HUES64 (cell line): ENCODE results near the gene MYH13.

Experiments
- H3K27ac ChIP-seq: 2 replicates; pipeline ENCODE4 v1.7.0; 2013; ENCODE audit warnings: low read depth, low read length, inconsistent platforms
- H3K27me3 ChIP-seq: 2 replicates; pipeline ENCODE4 v1.6.1; 2013; ENCODE audit warnings: mild to moderate bottlenecking, low read length; ENCODE audit not compliant: insufficient read depth
- H3K36me3 ChIP-seq: 2 replicates; pipeline ENCODE4 v1.6.1; 2013; ENCODE audit warnings: mild to moderate bottlenecking, low read length; ENCODE audit not compliant: insufficient read depth
- H3K4me1 ChIP-seq: 2 replicates; pipeline ENCODE4 v1.6.1; 2013; ENCODE audit warnings: mild to moderate bottlenecking, low read length, moderate library complexity; ENCODE audit not compliant: insufficient read depth
- H3K4me3 ChIP-seq: 2 replicates; pipeline ENCODE4 v1.5.1; 2013; ENCODE audit warnings: mild to moderate bottlenecking, low read length, moderate library complexity
- H3K9ac ChIP-seq: 2 replicates; pipeline ENCODE4 v1.6.1; 2013; ENCODE audit warnings: mild to moderate bottlenecking, low read depth, low read length
- H3K9me3 ChIP-seq: 2 replicates; pipeline ENCODE4 v1.6.1; 2013; ENCODE audit warnings: low read depth, low read length; ENCODE audit not compliant: insufficient read depth
- WGBS: fragments of 150-250, 120-280 bp; methylation state at CpG from one replicate; pipeline ENCODE4 v1.1.7; 2013; ENCODE audit warnings: missing lambda C conversion rate; 5-methylcytosine and 5-hydroxymethylcytosine counted together

MYH13 gene

DNA sequence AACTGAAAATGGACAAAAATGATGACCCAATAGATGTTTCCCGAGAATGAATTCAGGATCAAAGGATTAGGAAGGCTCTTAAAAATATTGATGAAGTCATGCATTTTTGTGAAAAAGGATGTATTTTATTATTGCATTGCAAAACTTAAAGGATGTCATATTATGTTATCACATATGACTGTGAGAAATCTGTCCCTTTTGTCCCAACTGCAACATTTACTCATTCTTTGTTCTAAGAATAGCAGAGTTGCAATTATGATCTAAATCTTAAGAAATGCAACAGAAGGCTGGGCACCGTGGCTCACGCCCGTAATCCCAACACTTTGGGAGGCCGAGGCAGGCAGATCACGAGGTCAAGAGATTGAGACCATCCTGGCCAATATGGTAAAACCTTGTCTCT, 13.1 kb upstream of the MYH13 start:
- no peaks in the 10 kb centered on the region; the same call in 1 of the 2 replicates for H3K4me1 ChIP-seq
- no peak overlapping the region for H3K27ac ChIP-seq
- H3K9ac ChIP-seq = no peak overlapping the region
- H3K4me3 ChIP-seq = no peak overlapping the region
- 89% methylated on average over 6 of the region's 6 CpGs for WGBS
- no peaks in the 10 kb centered on the region for H3K36me3 ChIP-seq
- no peaks in the 10 kb centered on the region for H3K27me3 ChIP-seq
- peaks cover 2% of the 10 kb centered on the region; the same call in 1 of the 2 replicates for H3K9me3 ChIP-seq

GRCh38 chr17:10384175-10384574, 11.4 kb upstream of the MYH13 start:
- peaks cover 2% of the 10 kb centered on the region; the same call in 1 of the 2 replicates for H3K9me3 ChIP-seq
- no peak overlapping the region for H3K27ac ChIP-seq
- H3K9ac ChIP-seq = no peak overlapping the region
- WGBS = 90% methylated on average over 6 of the region's 8 CpGs
- H3K36me3 ChIP-seq = no peaks in the 10 kb centered on the region
- no peak overlapping the region for H3K4me3 ChIP-seq
- no peaks in the 10 kb centered on the region; the same call in 1 of the 2 replicates for H3K4me1 ChIP-seq
- H3K27me3 ChIP-seq = no peaks in the 10 kb centered on the region

DNA sequence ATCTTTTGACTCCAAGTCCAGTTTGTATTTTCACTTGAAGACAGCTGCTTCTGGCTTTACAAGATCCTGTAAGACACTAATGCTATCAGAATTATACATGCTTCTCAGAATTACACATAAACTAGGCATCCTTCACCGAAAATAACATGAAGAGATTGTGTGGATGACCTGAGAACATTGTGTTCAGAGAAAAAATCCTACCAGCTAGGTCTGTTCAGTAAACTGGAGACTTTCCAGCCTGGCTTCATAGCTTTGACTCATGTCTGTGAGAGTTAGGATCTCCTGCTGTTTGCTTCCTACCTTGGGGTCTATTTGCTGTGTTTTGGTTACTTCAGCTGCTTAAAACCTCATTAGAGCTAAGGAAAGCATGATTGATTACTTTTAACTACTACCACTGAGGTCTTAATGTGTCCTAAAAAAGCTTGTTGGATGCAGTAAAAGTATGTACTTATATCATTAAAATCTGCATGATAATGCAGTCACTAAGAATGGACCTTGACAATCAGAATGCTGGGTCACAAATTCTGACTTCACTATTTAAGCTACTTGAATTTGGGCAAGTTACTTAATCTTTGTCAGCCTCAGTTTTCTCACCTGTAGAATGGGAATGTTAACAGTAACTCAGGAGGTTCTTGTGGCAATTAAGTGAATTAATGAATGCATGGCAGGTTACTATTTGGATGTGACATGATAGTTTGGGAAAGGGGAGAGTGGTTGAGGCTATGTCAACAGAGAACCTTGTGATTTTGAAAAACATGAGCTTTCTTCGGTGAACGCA, 8.0 kb upstream of the MYH13 start:
- no peaks in the 10 kb centered on the region for H3K36me3 ChIP-seq
- no peaks in the 10 kb centered on the region for H3K27me3 ChIP-seq
- WGBS = 93% methylated on average over 3 of the region's 3 CpGs
- H3K4me3 ChIP-seq = no peak overlapping the region
- no peak overlapping the region for H3K27ac ChIP-seq
- H3K4me1 ChIP-seq = no peaks in the 10 kb centered on the region; the same call in 1 of the 2 replicates
- H3K9ac ChIP-seq = no peak overlapping the region
- no peaks in the 10 kb centered on the region for H3K9me3 ChIP-seq

DNA sequence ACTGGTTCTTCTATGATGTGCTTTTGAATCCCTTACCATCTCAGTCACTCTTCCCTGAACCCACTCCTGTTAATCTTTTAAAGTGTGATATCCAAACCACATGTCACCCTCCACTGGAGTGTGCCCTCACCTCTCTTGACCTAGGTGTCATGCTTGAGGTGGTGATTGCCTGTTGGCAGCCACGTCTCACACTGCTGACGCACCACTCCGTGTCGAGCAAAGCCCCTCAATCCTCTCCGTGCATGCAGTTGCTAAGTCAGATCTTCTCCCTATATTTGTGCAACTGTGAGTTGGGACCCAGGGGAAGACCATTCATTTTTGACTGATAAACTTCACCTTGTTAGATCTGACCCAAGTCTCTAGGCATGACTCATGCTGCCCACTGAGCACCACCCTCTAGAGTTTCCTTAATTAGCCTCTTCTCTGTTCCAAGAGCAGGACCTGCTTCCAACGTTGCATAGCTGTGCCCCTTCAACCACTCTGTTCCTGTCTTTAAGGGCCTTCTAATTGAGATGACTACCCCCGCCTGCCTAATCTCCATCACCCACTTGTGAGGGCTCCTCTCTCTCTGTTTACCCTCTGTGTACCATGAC, 2.7 kb downstream of the MYH13 start:
- Histone ChIP-seq H3K27ac (no peak overlapping the region), H3K36me3 (no peaks in the 10 kb centered on the region)
- WGBS = 92% methylated on average over 7 of the region's 7 CpGs

GRCh38 chr17:10369239-10369638, 3.6 kb downstream of the MYH13 start:
- Histone ChIP-seq H3K36me3 (no peaks in the 10 kb centered on the region), H3K4me1 (no peaks in the 10 kb centered on the region), H3K27ac (no peak overlapping the region), H3K9me3 (no peaks in the 10 kb centered on the region), H3K4me3 (no peak overlapping the region), H3K9ac (no peak overlapping the region), H3K27me3 (no peaks in the 10 kb centered on the region)
- 95% methylated on average over 1 of the region's 1 CpG for WGBS

More for the DNA sequence above, 2.7 kb downstream of the MYH13 start:
- Histone ChIP-seq H3K4me3 (no peak overlapping the region), H3K4me1 (no peaks in the 10 kb centered on the region), H3K9ac (no peak overlapping the region), H3K27me3 (no peaks in the 10 kb centered on the region), H3K9me3 (no peaks in the 10 kb centered on the region)

GRCh38 chr17:10368561-10368960, 4.2 kb downstream of the MYH13 start:
- Histone ChIP-seq H3K27ac (no peak overlapping the region), H3K4me1 (no peaks in the 10 kb centered on the region), H3K27me3 (no peaks in the 10 kb centered on the region), H3K36me3 (no peaks in the 10 kb centered on the region), H3K9me3 (no peaks in the 10 kb centered on the region), H3K9ac (no peak overlapping the region), H3K4me3 (no peak overlapping the region)
- WGBS = 100% methylated on average over 3 of the region's 3 CpGs

DNA sequence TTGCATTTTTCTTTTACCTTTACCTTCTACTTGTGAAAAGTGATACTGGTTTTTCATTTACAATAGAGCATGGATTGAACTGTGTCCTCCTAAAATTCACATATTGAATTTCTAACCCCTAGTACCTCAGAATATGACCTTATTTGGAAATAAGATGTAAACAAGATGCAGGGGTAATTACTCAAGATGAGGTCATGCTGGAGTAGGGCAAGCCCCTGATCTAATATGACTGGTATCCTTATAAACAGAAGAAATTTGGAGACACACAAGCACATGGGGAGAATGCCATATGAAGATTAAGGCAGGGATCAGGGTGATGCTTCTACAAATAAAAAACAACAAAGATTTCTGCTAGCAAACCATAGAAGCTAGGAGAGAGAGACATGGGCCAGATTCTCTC, 12.2 kb downstream of the MYH13 start:
- Histone ChIP-seq H3K27me3 (no peaks in the 10 kb centered on the region), H3K9ac (no peak overlapping the region), H3K4me3 (no peak overlapping the region), H3K36me3 (no peaks in the 10 kb centered on the region), H3K27ac (no peak overlapping the region), H3K4me1 (no peaks in the 10 kb centered on the region), H3K9me3 (no peaks in the 10 kb centered on the region)

DNA sequence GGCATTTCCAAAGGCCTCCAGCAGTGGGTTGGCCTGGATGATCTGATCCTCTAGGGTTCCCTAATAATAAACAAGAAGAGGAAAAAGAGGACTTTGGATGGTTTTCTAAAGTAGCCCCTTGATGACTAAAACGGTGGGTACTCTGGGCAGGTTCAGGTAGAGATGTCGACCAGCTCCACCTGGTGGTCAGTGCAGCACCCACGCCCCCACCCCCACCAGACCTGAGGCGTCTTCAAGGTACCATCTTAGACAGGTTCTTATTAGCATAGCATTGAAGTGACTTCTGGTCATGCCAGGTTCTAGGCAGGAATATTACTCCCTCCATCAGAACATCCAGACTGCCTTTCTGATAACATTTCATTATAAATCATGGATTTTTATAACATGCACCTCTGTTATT, 15.0 kb downstream of the MYH13 start:
- Histone ChIP-seq H3K9me3 (no peaks in the 10 kb centered on the region), H3K9ac (no peak overlapping the region), H3K27me3 (no peaks in the 10 kb centered on the region), H3K4me3 (no peak overlapping the region), H3K27ac (no peak overlapping the region), H3K4me1 (no peaks in the 10 kb centered on the region), H3K36me3 (no peaks in the 10 kb centered on the region)
- 24% methylated on average over 4 of the region's 4 CpGs for WGBS

- no peaks in the 10 kb centered on the region for H3K4me1 ChIP-seq
- no peaks in the 10 kb centered on the region for H3K9me3 ChIP-seq
- WGBS = 93% methylated on average over 9 of the region's 9 CpGs
- H3K9ac ChIP-seq = no peak overlapping the region
- no peak overlapping the region for H3K27ac ChIP-seq
- no peaks in the 10 kb centered on the region for H3K36me3 ChIP-seq
- no peak overlapping the region for H3K4me3 ChIP-seq
- H3K27me3 ChIP-seq = no peaks in the 10 kb centered on the region
Observed at GRCh38 chr17:10354651-10355050, 18.2 kb downstream of the MYH13 start.

- no peak overlapping the region for H3K27ac ChIP-seq
- H3K27me3 ChIP-seq = no peaks in the 10 kb centered on the region
- H3K9me3 ChIP-seq = no peaks in the 10 kb centered on the region
- no peaks in the 10 kb centered on the region for H3K36me3 ChIP-seq
- H3K9ac ChIP-seq = no peak overlapping the region
- H3K4me1 ChIP-seq = no peaks in the 10 kb centered on the region
- no peak overlapping the region for H3K4me3 ChIP-seq
Observed at GRCh38 chr17:10352893-10353292, 19.9 kb downstream of the MYH13 start.

- H3K27ac ChIP-seq = no peak overlapping the region
- H3K9ac ChIP-seq = no peak overlapping the region
- H3K36me3 ChIP-seq = no peaks in the 10 kb centered on the region
- H3K27me3 ChIP-seq = no peaks in the 10 kb centered on the region
- 100% methylated on average over 1 of the region's 1 CpG for WGBS
- H3K4me3 ChIP-seq = no peak overlapping the region
- no peaks in the 10 kb centered on the region for H3K4me1 ChIP-seq
- H3K9me3 ChIP-seq = no peaks in the 10 kb centered on the region
Observed at GRCh38 chr17:10349403-10349802, 23.4 kb downstream of the MYH13 start.
